GM12878 (cell line): Measurements from ENCODE around the gene SRP68.
"Not testable (repeated sequence)": the region's sequence is repeated elsewhere in the genome, so short reads cannot be mapped to it uniquely, and the experiment has no call there.

Experiments
- MTA3 ChIP-seq: IDR thresholded peaks from 2 replicates; pipeline ENCODE4 v1.6.1; 2012; ENCODE audit warnings: low read length, inconsistent platforms, borderline replicate concordance
- POLR2A ChIP-seq: IDR thresholded peaks from 2 replicates; pipeline ENCODE4 v1.6.1; 2011; ENCODE audit warnings: low read depth, mild to moderate bottlenecking, low read length
- RFX5 ChIP-seq: IDR thresholded peaks from 2 replicates; pipeline ENCODE4 v1.6.1; 2011; ENCODE audit warnings: low read depth, low read length, improper control_type of control experiment
- TCF3 ChIP-seq: IDR thresholded peaks from 2 replicates; pipeline ENCODE4 v1.6.1; 2012; ENCODE audit warnings: low read depth, mild to moderate bottlenecking, low read length, borderline replicate concordance; ENCODE audit not compliant: insufficient read depth
- USF1 ChIP-seq: IDR thresholded peaks from 2 replicates; pipeline ENCODE4 v1.6.1; 2011; ENCODE audit warnings: borderline replicate concordance, low read depth, mild to moderate bottlenecking, moderate library complexity, mixed read lengths, low read length; ENCODE audit not compliant: insufficient read depth; ENCODE audit errors: extremely low read length
- USF2 ChIP-seq: IDR thresholded peaks from 2 replicates; pipeline ENCODE4 v1.6.1; 2011; ENCODE audit warnings: low read depth, low read length, improper control_type of control experiment, borderline replicate concordance
- ZNF274 ChIP-seq: IDR thresholded peaks from one replicate; pipeline ENCODE4 v1.8.0; 2011; ENCODE audit not compliant: insufficient read length, insufficient read depth
- TF ChIP-seq, protein P1 (sequence below), 3 experiments: IDR thresholded peaks in 2 of 3; conservative IDR thresholded peaks in 1 of 3; 2 replicates each; pipeline ENCODE4 v1.5.1; 2011; ENCODE audit warnings: low read depth in 3 of 3, low read length in 3 of 3, mild to moderate bottlenecking in 3 of 3, control low read depth in 2 of 3, moderate library complexity in 2 of 3, inconsistent platforms in 1 of 3, mixed read lengths in 1 of 3; ENCODE audit not compliant: control insufficient read depth in 2 of 3, insufficient read depth in 1 of 3; ENCODE audit errors: extremely low read depth in 1 of 3

GRCh38 chr17:76042868-76043267, 29.4 kb downstream of the SRP68 start:
- not testable (repeated sequence) for TF ChIP-seq TCF3, POLR2A, USF2, RFX5, ZNF274, MTA3, USF1
- TF ChIP-seq, protein P1, sequence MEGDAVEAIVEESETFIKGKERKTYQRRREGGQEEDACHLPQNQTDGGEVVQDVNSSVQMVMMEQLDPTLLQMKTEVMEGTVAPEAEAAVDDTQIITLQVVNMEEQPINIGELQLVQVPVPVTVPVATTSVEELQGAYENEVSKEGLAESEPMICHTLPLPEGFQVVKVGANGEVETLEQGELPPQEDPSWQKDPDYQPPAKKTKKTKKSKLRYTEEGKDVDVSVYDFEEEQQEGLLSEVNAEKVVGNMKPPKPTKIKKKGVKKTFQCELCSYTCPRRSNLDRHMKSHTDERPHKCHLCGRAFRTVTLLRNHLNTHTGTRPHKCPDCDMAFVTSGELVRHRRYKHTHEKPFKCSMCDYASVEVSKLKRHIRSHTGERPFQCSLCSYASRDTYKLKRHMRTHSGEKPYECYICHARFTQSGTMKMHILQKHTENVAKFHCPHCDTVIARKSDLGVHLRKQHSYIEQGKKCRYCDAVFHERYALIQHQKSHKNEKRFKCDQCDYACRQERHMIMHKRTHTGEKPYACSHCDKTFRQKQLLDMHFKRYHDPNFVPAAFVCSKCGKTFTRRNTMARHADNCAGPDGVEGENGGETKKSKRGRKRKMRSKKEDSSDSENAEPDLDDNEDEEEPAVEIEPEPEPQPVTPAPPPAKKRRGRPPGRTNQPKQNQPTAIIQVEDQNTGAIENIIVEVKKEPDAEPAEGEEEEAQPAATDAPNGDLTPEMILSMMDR (IDR thresholded peaks at IDR 0.05 in 2 of 3, conservative IDR thresholded peaks at IDR 0.05 in 1 of 3; ENCODE audit: control insufficient read depth in 2 of 3, extremely low read depth in 1 of 3, insufficient read depth in 1 of 3, low read depth in 3 of 3, low read length in 3 of 3) = not testable (repeated sequence)
